ENCODE measurements around the gene TIAM1.

Gene TIAM1

DNA sequence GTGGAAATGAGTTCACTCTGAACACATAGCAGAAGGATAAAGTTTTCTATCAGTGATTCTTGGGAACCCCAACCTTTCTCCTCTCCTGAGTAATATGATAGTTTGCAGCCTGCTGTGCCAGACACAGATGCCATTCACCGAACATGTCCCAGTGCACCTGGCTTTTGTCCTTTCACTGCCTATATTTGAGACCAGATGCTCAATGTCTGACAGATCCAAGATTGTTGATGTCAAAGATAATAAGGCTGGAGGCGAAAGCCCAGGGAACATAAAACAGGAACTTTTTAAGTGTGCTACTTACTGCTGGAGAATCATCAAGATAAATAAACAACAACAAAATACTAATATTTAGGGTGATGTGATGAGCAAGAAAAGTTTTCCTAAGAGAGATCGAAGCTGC is 139.3 kb downstream of the TIAM1 start:
- Histone ChIP-seq H3K4me3 (ENCODE audit: insufficient read depth, low read length, poor library complexity, severe bottlenecking) (no peak overlapping the region), H3K79me2 (ENCODE audit: insufficient read depth, low read length) (no peaks in the 10 kb centered on the region), H3K27me3 (ENCODE audit: low read length) (no peaks in the 10 kb centered on the region), H3K9ac (ENCODE audit: low read length) (no peak overlapping the region), H3K27ac (ENCODE audit: low read depth, low read length) (no peak overlapping the region), H3F3A (ENCODE audit: insufficient read depth) (no peaks in the 10 kb centered on the region), H3K4me2 (ENCODE audit: low read depth, low read length, poor library complexity, severe bottlenecking) (no peak overlapping the region), H3K36me3 (ENCODE audit: low read length) (peaks cover 7% of the 10 kb centered on the region), H2AFZ (ENCODE audit: low read depth, low read length, severe bottlenecking) (no peak overlapping the region), H4K20me1 (ENCODE audit: low read depth, low read length) (no peaks in the 10 kb centered on the region), H3K9me3 (ENCODE audit: insufficient read depth, low read length) (no peaks in the 10 kb centered on the region), H3K9me2 (replicated peaks; ENCODE audit: insufficient read depth, low read length) (no peaks in the 10 kb centered on the region)
- TF ChIP-seq EZH2phosphoT487 (conservative IDR thresholded peaks at IDR 0.05; ENCODE audit: low read length): no peak
- TF ChIP-seq, protein P1, sequence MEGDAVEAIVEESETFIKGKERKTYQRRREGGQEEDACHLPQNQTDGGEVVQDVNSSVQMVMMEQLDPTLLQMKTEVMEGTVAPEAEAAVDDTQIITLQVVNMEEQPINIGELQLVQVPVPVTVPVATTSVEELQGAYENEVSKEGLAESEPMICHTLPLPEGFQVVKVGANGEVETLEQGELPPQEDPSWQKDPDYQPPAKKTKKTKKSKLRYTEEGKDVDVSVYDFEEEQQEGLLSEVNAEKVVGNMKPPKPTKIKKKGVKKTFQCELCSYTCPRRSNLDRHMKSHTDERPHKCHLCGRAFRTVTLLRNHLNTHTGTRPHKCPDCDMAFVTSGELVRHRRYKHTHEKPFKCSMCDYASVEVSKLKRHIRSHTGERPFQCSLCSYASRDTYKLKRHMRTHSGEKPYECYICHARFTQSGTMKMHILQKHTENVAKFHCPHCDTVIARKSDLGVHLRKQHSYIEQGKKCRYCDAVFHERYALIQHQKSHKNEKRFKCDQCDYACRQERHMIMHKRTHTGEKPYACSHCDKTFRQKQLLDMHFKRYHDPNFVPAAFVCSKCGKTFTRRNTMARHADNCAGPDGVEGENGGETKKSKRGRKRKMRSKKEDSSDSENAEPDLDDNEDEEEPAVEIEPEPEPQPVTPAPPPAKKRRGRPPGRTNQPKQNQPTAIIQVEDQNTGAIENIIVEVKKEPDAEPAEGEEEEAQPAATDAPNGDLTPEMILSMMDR (IDR thresholded peaks at IDR 0.05; ENCODE audit: insufficient read depth, low read length, poor library complexity, severe bottlenecking): no peak

DNA sequence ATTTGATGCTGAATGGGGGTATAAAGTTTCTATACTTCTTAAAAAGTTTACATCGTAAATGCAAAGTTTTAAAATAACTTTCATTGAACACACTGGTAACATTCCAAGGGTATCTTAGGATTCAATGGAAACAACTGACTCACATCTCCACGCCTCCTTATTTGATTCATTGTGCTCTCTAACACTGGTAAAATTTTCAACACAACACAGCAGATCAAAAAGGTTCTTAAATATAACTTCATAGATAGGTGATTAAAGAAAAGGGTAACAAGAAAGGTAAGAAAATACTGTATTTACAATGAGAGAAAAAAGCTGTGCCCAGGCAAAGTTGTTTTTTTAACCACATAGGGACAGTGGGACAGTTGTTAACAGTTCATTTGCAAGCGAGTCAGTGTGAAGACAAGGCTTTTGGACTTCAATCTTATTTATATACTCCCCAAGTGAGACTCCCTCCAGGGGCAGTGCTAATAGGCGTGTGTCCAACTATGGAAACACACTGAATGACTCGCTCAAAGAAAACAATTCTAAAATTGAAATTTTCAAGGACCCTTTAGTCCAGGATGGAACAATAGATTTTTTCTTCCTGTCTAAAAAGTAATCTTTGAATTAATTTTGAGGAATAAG is 140.5 kb downstream of the TIAM1 start:
- H3K9me2 ChIP-seq (replicated peaks; ENCODE audit: insufficient read depth, low read length): no peaks in the 10 kb centered on the region
- H3K79me2 ChIP-seq (ENCODE audit: insufficient read depth, low read length): no peaks in the 10 kb centered on the region
- H3K4me3 ChIP-seq (ENCODE audit: insufficient read depth, low read length, poor library complexity, severe bottlenecking): no peak overlapping the region
- no peaks in the 10 kb centered on the region for H4K20me1 ChIP-seq (ENCODE audit: low read depth, low read length)
- no peaks in the 10 kb centered on the region for H3K9me3 ChIP-seq (ENCODE audit: insufficient read depth, low read length)
- no peaks in the 10 kb centered on the region for H3K27me3 ChIP-seq (ENCODE audit: low read length)
- H3F3A ChIP-seq (ENCODE audit: insufficient read depth): no peaks in the 10 kb centered on the region
- H3K27ac ChIP-seq (ENCODE audit: low read depth, low read length): no peak overlapping the region
- no peak overlapping the region for H3K9ac ChIP-seq (ENCODE audit: low read length)
- peaks cover 7% of the 10 kb centered on the region for H3K36me3 ChIP-seq (ENCODE audit: low read length)
- TF ChIP-seq, protein P1 (IDR thresholded peaks at IDR 0.05; ENCODE audit: insufficient read depth, low read length, poor library complexity, severe bottlenecking): no peak
- no peak for TF ChIP-seq EZH2phosphoT487 (conservative IDR thresholded peaks at IDR 0.05; ENCODE audit: low read length)
- no peak overlapping the region for H2AFZ ChIP-seq (ENCODE audit: low read depth, low read length, severe bottlenecking)
- no peak overlapping the region for H3K4me2 ChIP-seq (ENCODE audit: low read depth, low read length, poor library complexity, severe bottlenecking)

GRCh38 chr21:31201548-31201947 is 142.5 kb downstream of the TIAM1 start:
- Histone ChIP-seq H3K27me3 (ENCODE audit: low read length) (no peaks in the 10 kb centered on the region), H4K20me1 (ENCODE audit: low read depth, low read length) (no peaks in the 10 kb centered on the region), H3K79me2 (ENCODE audit: insufficient read depth, low read length) (no peaks in the 10 kb centered on the region), H3K9ac (ENCODE audit: low read length) (no peak overlapping the region), H3K27ac (ENCODE audit: low read depth, low read length) (no peak overlapping the region), H3K9me2 (replicated peaks; ENCODE audit: insufficient read depth, low read length) (no peaks in the 10 kb centered on the region), H3K4me3 (ENCODE audit: insufficient read depth, low read length, poor library complexity, severe bottlenecking) (no peak overlapping the region), H3K9me3 (ENCODE audit: insufficient read depth, low read length) (no peaks in the 10 kb centered on the region), H3F3A (ENCODE audit: insufficient read depth) (no peaks in the 10 kb centered on the region), H2AFZ (ENCODE audit: low read depth, low read length, severe bottlenecking) (no peak overlapping the region), H3K36me3 (ENCODE audit: low read length) (peaks cover 2% of the 10 kb centered on the region; the same call in 1 of the 2 replicates), H3K4me2 (ENCODE audit: low read depth, low read length, poor library complexity, severe bottlenecking) (no peak overlapping the region)
- no peak for TF ChIP-seq EZH2phosphoT487 (conservative IDR thresholded peaks at IDR 0.05; ENCODE audit: low read length)
- TF ChIP-seq, protein P1 (IDR thresholded peaks at IDR 0.05; ENCODE audit: insufficient read depth, low read length, poor library complexity, severe bottlenecking): no peak

All from SU-DHL-6 (cell line).